Ascending aorta (tissue), 2 donors: ENCODE measurements around the gene TLE6. TPM values are rescaled to one million over a fixed set of nuclear protein-coding genes. Genes with fewer than 3 reads are reported as not detected.
A peak's percentile ranks its signal among the peaks of the same experiment; 100 is the strongest.

Source experiments
- DNase-seq, 2 donors: peaks; one replicate each; pipeline ENCODE4 v3.0.0-alpha.2; 2019; ENCODE audit warnings: low spot score in 2 of 2
- H3K27ac ChIP-seq, 2 donors: fragments of 200-600 bp; sonication (generic); one replicate each; pipeline ENCODE4 v1.5.1; 2016 to 2017; ENCODE audit warnings: mild to moderate bottlenecking in 1 of 2
- H3K27me3 ChIP-seq: fragments of 200-600 bp; sonication (generic); one replicate; pipeline ENCODE4 v1.5.1; 2017
- H3K36me3 ChIP-seq, 2 donors: fragments of 200-600 bp; sonication (generic); one replicate each; pipeline ENCODE4 v1.5.1; 2016
- H3K4me1 ChIP-seq, 2 donors: fragments of 200-600 bp; sonication (generic); one replicate each; pipeline ENCODE4 v1.5.1; 2016 to 2017; ENCODE audit warnings: mild to moderate bottlenecking in 1 of 2
- H3K4me3 ChIP-seq, 2 donors: fragments of 200-600 bp; sonication (generic); one replicate each; pipeline ENCODE4 v1.5.1; 2016 to 2017; ENCODE audit warnings: mild to moderate bottlenecking in 1 of 2
- H3K9me3 ChIP-seq, 2 donors: fragments of 200-600 bp; sonication (generic); one replicate each; pipeline ENCODE4 v1.5.1; 2016
- CTCF ChIP-seq, 3 experiments: fragments of 200-600 bp in 2 of 3; fragments of 450-650 bp in 1 of 3; sonication (generic) in 2 of 3; IDR thresholded peaks; one replicate each; pipeline ENCODE4 v1.5.1; 2016 to 2019; ENCODE audit warnings: antibody characterized with exemption in 3 of 3, mild to moderate bottlenecking in 1 of 3, moderate library complexity in 1 of 3
- intact Hi-C: fragments of 100-400 bp; cut with DNase I; formaldehyde crosslinking; loops from one replicate; pipeline ENCODE4 v1.15.1; 2023
- total RNA-seq: library from RNA; depleted of rRNA; stranded (reverse); fragments of >200 nt; gene quantifications from one replicate; pipeline ENCODE4 v1.1.0, GENCODE V29; 2016

The TLE6 gene
- total RNA-seq, 1 donor from 2014 or later: not detected

- TF ChIP-seq CTCF (IDR thresholded peaks at IDR 0.05): no peak
- Histone ChIP-seq H3K4me1 (peaks cover 15 to 23% of the 10 kb centered on the region in 2 donors), H3K27me3 (no peaks in the 10 kb centered on the region), H3K36me3 (no peaks in the 10 kb centered on the region), H3K4me3 (peak overlapping the region; percentile 57 to 67), H3K27ac (no peak overlapping the region), H3K9me3 (no peaks in the 10 kb centered on the region)
- DNase-seq: no peak
- intact Hi-C loops: loop anchor here (2.0 kb wide), 4 partner anchors 14 to 80 kb away; no protein-coding TSS in a partner anchor
Observed at GRCh38 chr19:2976609-2977000, 759 bp upstream of the TLE6 start.

- Histone ChIP-seq H3K27me3 (no peaks in the 10 kb centered on the region), H3K27ac (peak overlapping the region; percentile 44 to 50), H3K4me1 (peaks cover 18 to 29% of the 10 kb centered on the region in 2 donors), H3K36me3 (no peaks in the 10 kb centered on the region), H3K9me3 (no peaks in the 10 kb centered on the region), H3K4me3 (peak overlapping the region in 1 of 2 donors; percentile 67)
- intact Hi-C loops: loop anchor here (2.0 kb wide), 4 partner anchors 15 to 79 kb away; no protein-coding TSS in a partner anchor
- no peak for TF ChIP-seq CTCF (IDR thresholded peaks at IDR 0.05)
- no peak for DNase-seq
Observed at GRCh38 chr19:2977746-2978138, 378 bp downstream of the TLE6 start.

GRCh38 chr19:2978166-2978767 lies 903 bp downstream of the TLE6 start:
- intact Hi-C loops: no loop called here
- peak overlapping the region; percentile 44 to 50 for H3K27ac ChIP-seq
- no peaks in the 10 kb centered on the region for H3K36me3 ChIP-seq
- DNase-seq: no peak
- no peaks in the 10 kb centered on the region for H3K27me3 ChIP-seq
- H3K9me3 ChIP-seq: no peaks in the 10 kb centered on the region
- H3K4me3 ChIP-seq: no peak overlapping the region
- H3K4me1 ChIP-seq: peaks cover 21 to 32% of the 10 kb centered on the region in 2 donors
- TF ChIP-seq CTCF (IDR thresholded peaks at IDR 0.05): no peak

- intact Hi-C loops: no loop called here
- H3K27ac ChIP-seq: peak overlapping the region in 1 of 2 donors; percentile 50
- H3K4me3 ChIP-seq: no peak overlapping the region
- H3K27me3 ChIP-seq: no peaks in the 10 kb centered on the region
- no peak for TF ChIP-seq CTCF (IDR thresholded peaks at IDR 0.05)
- H3K36me3 ChIP-seq: no peaks in the 10 kb centered on the region
- peaks cover 26 to 37% of the 10 kb centered on the region in 2 donors for H3K4me1 ChIP-seq
- DNase-seq: no peak
- H3K9me3 ChIP-seq: no peaks in the 10 kb centered on the region
Observed at GRCh38 chr19:2978772-2979171, 1.4 kb downstream of the TLE6 start.

- peaks cover 22 to 31% of the 10 kb centered on the region in 2 donors for H3K4me1 ChIP-seq
- TF ChIP-seq CTCF (IDR thresholded peaks at IDR 0.05): no peak
- no peaks in the 10 kb centered on the region for H3K27me3 ChIP-seq
- no peaks in the 10 kb centered on the region for H3K9me3 ChIP-seq
- H3K27ac ChIP-seq: peak overlapping the region in 1 of 2 donors; percentile 82
- intact Hi-C loops: no loop called here
- H3K36me3 ChIP-seq: no peaks in the 10 kb centered on the region
- no peak overlapping the region for H3K4me3 ChIP-seq
- DNase-seq: no peak
Observed at GRCh38 chr19:2981898-2982297, 4.5 kb downstream of the TLE6 start.
